Kidney (tissue), 14 donors: ENCODE measurements around the gene DIPK1C. TPM values are rescaled to one million over a fixed set of nuclear protein-coding genes. Genes with fewer than 3 reads are reported as not detected.

Experiments
- DNase-seq, 5 donors: peaks; one replicate each; pipeline ENCODE4 v3.0.0-alpha.2; 2013 to 2020
- FAIRE-seq: peaks from 2 replicates; lab custom pipeline; 2012; peaks lifted over from hg19 to GRCh38; lab: Jason Lieb, UNC
- H3K27ac ChIP-seq, 2 donors: one replicate each; pipeline ENCODE4 v1.7.0; 2013; ENCODE audit warnings: low read depth in 2 of 2, low read length in 2 of 2, inconsistent platforms in 1 of 2
- H3K27me3 ChIP-seq: one replicate; pipeline ENCODE4 v1.7.1; 2013; ENCODE audit warnings: low read length, inconsistent platforms; ENCODE audit not compliant: control insufficient read depth, insufficient read depth
- H3K36me3 ChIP-seq, 3 donors: one replicate each; pipeline versions ENCODE4 v1.7.0 to v1.7.1; 2013; ENCODE audit warnings: low read length in 3 of 3, control low read depth in 1 of 3, inconsistent platforms in 1 of 3; ENCODE audit not compliant: insufficient read depth in 3 of 3, control insufficient read depth in 2 of 3
- H3K4me1 ChIP-seq, 3 donors: one replicate each; pipeline versions ENCODE4 v1.7.0 to v1.7.1; 2013; ENCODE audit warnings: low read length in 3 of 3, inconsistent platforms in 1 of 3, low read depth in 1 of 3; ENCODE audit not compliant: control insufficient read depth in 2 of 3, insufficient read depth in 2 of 3
- H3K4me3 ChIP-seq, 3 donors: one replicate each; pipeline versions ENCODE4 v1.7.0 to v1.8.1; 2013; ENCODE audit warnings: low read length in 3 of 3, control low read depth in 1 of 3, inconsistent platforms in 1 of 3
- H3K9ac ChIP-seq, 3 donors: one replicate each; pipeline versions ENCODE4 v1.7.0 to v1.7.1; 2013; ENCODE audit warnings: low read length in 3 of 3, control low read depth in 1 of 3, inconsistent platforms in 1 of 3
- H3K9me3 ChIP-seq, 3 donors: one replicate each; pipeline versions ENCODE4 v1.7.0 to v1.7.1; 2013; ENCODE audit warnings: low read length in 3 of 3, control low read depth in 1 of 3, inconsistent platforms in 1 of 3; ENCODE audit not compliant: control insufficient read depth in 2 of 3, insufficient read depth in 1 of 3
- intact Hi-C: fragments of 100-400 bp; cut with DNase I; formaldehyde crosslinking; loops from one replicate; pipeline ENCODE4 v1.11.1; 2022
- polyA plus RNA-seq: library from polyadenylated mRNA; stranded (reverse); fragments of 350-450 nt; fragmentation: Illumina TruSeq; extraction: RNeasy Lipid Tissue Mini Kit (QIAGEN cat#74804); gene quantifications from one replicate; pipeline ENCODE4 v1.2.3, GENCODE V29; 2014; ENCODE audit warnings: low read depth, low replicate concordance; ENCODE audit not compliant: insufficient read depth
- total RNA-seq: library from RNA; stranded (reverse); fragmentation: NEBNext Ultra II Directional; extraction: Animal tissue kit (Norgen Biotek cat#: 25700); gene quantifications from one replicate; pipeline ENCODE4 v1.2.1, GENCODE V29; 2021
- TF ChIP-seq, protein P1 (sequence below): IDR thresholded peaks from 3 replicates; pipeline ENCODE4 v1.5.1; 2012; ENCODE audit warnings: mild to moderate bottlenecking, moderate library complexity, borderline replicate concordance; ENCODE audit not compliant: insufficient read depth; ENCODE audit errors: extremely low read depth
- donor health status: control.
- donor health status: control.
- donor health status: control.
- donor health status: control.
- donor health status: control.
- donor health status: DM: yes; HTN: yes; CAD: no.
- donor health status: Normal renal cell carcinoma (clear cell type).

DIPK1C gene
- total and polyA plus RNA-seq, 2 donors from 2014 or later, result 0.09 TPM; not detected in 1

DNA sequence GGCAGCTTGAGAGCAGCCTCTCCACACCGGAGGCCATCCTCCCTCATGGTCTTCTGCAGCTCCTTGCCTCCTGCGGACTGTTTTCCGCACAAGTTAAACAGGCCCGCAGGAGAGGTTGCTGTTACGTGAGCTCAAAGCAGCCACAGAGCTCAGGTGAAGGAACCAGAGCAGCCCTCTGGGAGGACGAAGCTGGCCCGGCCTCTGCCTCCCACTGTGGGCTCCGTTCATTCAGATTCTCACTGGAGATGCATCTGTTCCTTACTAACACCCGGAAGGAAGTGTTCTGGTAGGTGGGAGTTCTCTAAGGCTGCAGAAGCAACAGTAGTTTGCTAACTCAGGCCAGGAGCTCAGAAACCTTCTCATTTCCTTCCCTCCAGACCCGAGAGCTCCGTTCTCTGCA, 10.9 kb downstream of the DIPK1C start:
- TF ChIP-seq, protein P1, sequence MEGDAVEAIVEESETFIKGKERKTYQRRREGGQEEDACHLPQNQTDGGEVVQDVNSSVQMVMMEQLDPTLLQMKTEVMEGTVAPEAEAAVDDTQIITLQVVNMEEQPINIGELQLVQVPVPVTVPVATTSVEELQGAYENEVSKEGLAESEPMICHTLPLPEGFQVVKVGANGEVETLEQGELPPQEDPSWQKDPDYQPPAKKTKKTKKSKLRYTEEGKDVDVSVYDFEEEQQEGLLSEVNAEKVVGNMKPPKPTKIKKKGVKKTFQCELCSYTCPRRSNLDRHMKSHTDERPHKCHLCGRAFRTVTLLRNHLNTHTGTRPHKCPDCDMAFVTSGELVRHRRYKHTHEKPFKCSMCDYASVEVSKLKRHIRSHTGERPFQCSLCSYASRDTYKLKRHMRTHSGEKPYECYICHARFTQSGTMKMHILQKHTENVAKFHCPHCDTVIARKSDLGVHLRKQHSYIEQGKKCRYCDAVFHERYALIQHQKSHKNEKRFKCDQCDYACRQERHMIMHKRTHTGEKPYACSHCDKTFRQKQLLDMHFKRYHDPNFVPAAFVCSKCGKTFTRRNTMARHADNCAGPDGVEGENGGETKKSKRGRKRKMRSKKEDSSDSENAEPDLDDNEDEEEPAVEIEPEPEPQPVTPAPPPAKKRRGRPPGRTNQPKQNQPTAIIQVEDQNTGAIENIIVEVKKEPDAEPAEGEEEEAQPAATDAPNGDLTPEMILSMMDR, result no peak
- Histone ChIP-seq H3K27me3 (no peaks in the 10 kb centered on the region), H3K4me3 (no peak overlapping the region), H3K27ac (no peak overlapping the region), H3K4me1 (peaks cover 0 to 5% (median 0%) of the 10 kb centered on the region in 3 donors), H3K36me3 (no peaks in the 10 kb centered on the region), H3K9ac (no peak overlapping the region), H3K9me3 (no peaks in the 10 kb centered on the region)
- intact Hi-C loops, result no loop called here
- DNase-seq, result no peak
- no peak for FAIRE-seq

DNA sequence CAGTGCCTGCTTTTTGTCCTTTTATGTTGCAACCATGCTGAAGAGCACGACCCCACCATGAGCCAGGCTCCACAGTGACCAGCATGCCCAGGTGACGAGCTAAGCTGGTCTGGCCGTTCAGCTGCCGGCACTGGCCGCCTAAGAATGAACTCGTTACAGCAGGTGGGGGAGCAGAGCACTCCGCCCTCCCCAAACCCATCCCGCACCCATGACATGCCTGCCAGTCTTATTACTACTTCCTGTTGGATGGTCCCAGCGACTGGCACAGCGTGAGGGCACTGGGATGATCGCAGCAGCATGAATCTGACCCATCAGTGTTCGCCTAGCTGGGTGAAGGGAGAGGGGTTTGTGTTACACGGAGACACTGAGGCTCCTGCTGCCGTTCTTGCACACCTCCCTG, 11.5 kb downstream of the DIPK1C start:
- DNase-seq, result no peak
- Histone ChIP-seq H3K9me3 (no peaks in the 10 kb centered on the region), H3K4me1 (peaks cover 0 to 5% (median 0%) of the 10 kb centered on the region in 3 donors), H3K27ac (no peak overlapping the region), H3K27me3 (no peaks in the 10 kb centered on the region), H3K4me3 (no peak overlapping the region), H3K9ac (no peak overlapping the region), H3K36me3 (no peaks in the 10 kb centered on the region)
- FAIRE-seq, result no peak
- intact Hi-C loops, result no loop called here
- TF ChIP-seq, protein P1, result no peak

GRCh38 chr18:74444104-74444503, 13.0 kb downstream of the DIPK1C start:
- H3K27me3 ChIP-seq, result no peaks in the 10 kb centered on the region
- FAIRE-seq (no peak), DNase-seq (peak in 1 of 5 donors; percentile 31)
- no peak overlapping the region for H3K9ac ChIP-seq
- no peaks in the 10 kb centered on the region for H3K36me3 ChIP-seq
- TF ChIP-seq, protein P1, result no peak
- no peak overlapping the region for H3K27ac ChIP-seq
- no peak overlapping the region for H3K4me3 ChIP-seq
- intact Hi-C loops, result no loop called here
- no peaks in the 10 kb centered on the region for H3K9me3 ChIP-seq
- H3K4me1 ChIP-seq, result peaks cover 0 to 5% (median 0%) of the 10 kb centered on the region in 3 donors
